Measurements from ENCODE around the gene TAGLN2.
A peak's percentile ranks its signal among the peaks of the same experiment; 100 is the strongest.

TAGLN2 gene

DNA sequence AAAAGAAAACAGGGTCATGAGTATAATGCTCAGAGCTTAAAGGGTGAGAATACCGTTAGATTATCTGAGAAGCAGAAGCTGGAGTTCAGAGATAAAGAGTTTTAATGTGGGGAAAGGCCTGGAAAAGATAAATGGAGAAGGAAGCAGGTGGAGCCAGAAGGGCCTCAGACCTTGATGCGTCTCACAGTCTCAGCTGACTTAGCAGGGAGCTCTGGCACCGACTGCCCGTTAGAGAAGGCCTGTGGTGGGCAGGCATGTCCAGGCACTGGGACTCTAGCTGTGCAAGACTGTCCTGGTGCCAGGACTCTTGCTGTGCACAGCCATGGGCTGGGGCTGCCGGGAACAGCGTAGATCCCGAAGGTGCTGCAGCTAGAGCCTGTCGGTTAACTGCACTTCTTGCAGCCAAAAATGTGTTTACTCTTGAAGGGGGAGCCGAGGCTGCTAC lies 32.5 kb upstream of the TAGLN2 start:
- Mint-ChIP-seq H3K27me3 (peaks cover 34% of the 10 kb centered on the region), H3K4me3 (no peak overlapping the region), H3K4me1 (no peaks in the 10 kb centered on the region), H3K9me3 (no peaks in the 10 kb centered on the region), H3K36me3 (no peaks in the 10 kb centered on the region), H3K27ac (no peak overlapping the region)
- DNase-seq = no peak
- CTCF ChIA-PET = interaction anchor here (1.2 to 1.4 kb wide), 3 partner anchors 18 to 50 kb away, joined by 4 to 6 read pairs (median 6); no protein-coding TSS in a partner anchor

DNA sequence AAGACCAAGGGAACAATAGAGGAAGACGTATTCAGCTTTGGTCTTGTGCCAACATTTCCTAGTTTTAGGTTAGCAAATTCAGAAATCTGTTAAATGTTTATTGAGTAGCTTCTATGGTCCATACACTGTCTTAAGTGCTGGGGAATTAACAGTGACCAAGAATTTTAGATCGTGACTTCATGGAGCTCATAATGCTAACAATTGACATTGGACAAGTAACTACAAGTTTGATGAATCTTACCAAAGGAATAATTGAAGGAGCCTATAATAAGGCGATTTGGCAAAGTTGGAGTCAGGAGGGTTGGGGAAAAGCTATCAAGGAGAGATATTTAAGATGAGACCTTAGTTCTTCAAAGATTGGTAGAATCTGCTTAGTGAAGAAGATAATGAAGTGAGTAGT lies 30.1 kb upstream of the TAGLN2 start:
- H3K27ac Mint-ChIP-seq = no peak overlapping the region
- DNase-seq = no peak
- no peaks in the 10 kb centered on the region for H3K36me3 Mint-ChIP-seq
- CTCF ChIA-PET = interaction anchor here (2.1 to 6.2 kb wide), 2 partner anchors 51 to 64 kb away, joined by 6 to 31 read pairs; no protein-coding TSS in a partner anchor
- no peaks in the 10 kb centered on the region for H3K4me1 Mint-ChIP-seq
- H3K4me3 Mint-ChIP-seq = no peak overlapping the region
- peaks cover 51% of the 10 kb centered on the region for H3K27me3 Mint-ChIP-seq
- no peaks in the 10 kb centered on the region for H3K9me3 Mint-ChIP-seq

- CTCF ChIA-PET = interaction anchor here (2.1 to 6.2 kb wide), 2 partner anchors 53 to 62 kb away, joined by 6 to 31 read pairs; no protein-coding TSS in a partner anchor
- no peaks in the 10 kb centered on the region for H3K9me3 Mint-ChIP-seq
- no peaks in the 10 kb centered on the region for H3K4me1 Mint-ChIP-seq
- no peak for DNase-seq
- no peaks in the 10 kb centered on the region for H3K36me3 Mint-ChIP-seq
- H3K27me3 Mint-ChIP-seq = peaks cover 51% of the 10 kb centered on the region
- no peak within 1 kb of the TSS for H3K4me3 Mint-ChIP-seq
- H3K27ac Mint-ChIP-seq = no peak within 1 kb of the TSS
Measured at GRCh38 chr1:159953536-159954515, 28.5 kb upstream of the TAGLN2 start, which contains the start of gene SLAMF9. SLAMF9 (minus strand) TSS chr1:159954237; CDS start chr1:159954137, 100 bp downstream.

GRCh38 chr1:159952932-159953331 lies 27.6 kb upstream of the TAGLN2 start:
- Mint-ChIP-seq H3K4me1 (no peaks in the 10 kb centered on the region), H3K4me3 (no peak overlapping the region), H3K9me3 (no peaks in the 10 kb centered on the region), H3K27ac (no peak overlapping the region), H3K36me3 (no peaks in the 10 kb centered on the region), H3K27me3 (peaks cover 53% of the 10 kb centered on the region)
- DNase-seq = no peak
- CTCF ChIA-PET = interaction anchor here (0.8 to 6.2 kb wide), 3 partner anchors 13 to 54 kb away, joined by 3 to 31 read pairs (median 5); no protein-coding TSS in a partner anchor

DNA sequence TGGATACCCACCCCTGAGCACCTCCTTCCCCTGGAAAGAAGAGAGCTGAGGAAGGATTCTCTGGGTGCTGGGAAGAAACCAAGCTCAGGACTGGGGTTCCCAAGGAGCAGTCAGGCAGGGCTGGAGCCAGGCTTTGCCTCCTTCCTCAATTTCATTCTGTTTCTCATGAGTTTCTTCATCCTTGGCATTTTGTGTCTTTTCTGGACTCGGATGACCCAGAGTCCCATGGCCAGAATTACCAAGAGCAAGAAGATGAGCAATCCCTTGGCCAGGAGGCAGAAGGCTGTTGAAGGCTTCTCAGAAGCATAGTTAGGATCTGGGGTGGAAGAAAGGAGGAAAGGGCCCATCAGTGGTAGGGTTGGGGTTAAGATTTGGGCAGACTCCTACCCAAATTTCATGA lies 26.2 kb upstream of the TAGLN2 start:
- Mint-ChIP-seq H3K9me3 (no peaks in the 10 kb centered on the region), H3K4me3 (no peak overlapping the region), H3K36me3 (no peaks in the 10 kb centered on the region), H3K27me3 (peaks cover 64% of the 10 kb centered on the region), H3K27ac (no peak overlapping the region), H3K4me1 (no peaks in the 10 kb centered on the region)
- DNase-seq = no peak
- CTCF ChIA-PET = interaction anchor here (6.2 kb wide), 1 partner anchor 55 kb away, joined by 31 read pairs; no protein-coding TSS in a partner anchor

DNA sequence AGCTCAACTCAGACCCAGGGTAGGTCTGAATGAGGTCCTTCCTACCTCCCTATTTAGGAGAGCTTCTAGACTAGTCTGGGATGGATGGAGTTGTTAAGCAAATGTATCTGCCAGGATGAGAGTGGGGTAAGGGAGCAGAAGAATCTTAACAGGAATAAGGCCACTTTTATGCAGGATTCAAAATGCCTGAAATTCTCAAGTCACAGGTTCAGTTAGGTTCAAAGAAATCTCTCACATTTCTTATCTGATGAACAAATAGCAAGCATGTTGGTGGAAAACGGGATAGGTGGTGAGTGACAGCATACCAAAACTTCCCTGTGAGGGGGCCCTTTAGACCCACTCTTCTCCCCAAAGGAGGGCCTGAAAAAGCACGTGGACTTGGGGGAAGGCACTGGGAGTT lies 25.7 kb upstream of the TAGLN2 start:
- Mint-ChIP-seq H3K4me1 (peaks cover under 1% of the 10 kb centered on the region), H3K36me3 (no peaks in the 10 kb centered on the region), H3K27me3 (peaks cover 65% of the 10 kb centered on the region), H3K9me3 (no peaks in the 10 kb centered on the region), H3K27ac (no peak overlapping the region), H3K4me3 (no peak overlapping the region)
- CTCF ChIA-PET = interaction anchor here (6.2 kb wide), 1 partner anchor 56 kb away, joined by 31 read pairs; no protein-coding TSS in a partner anchor
- DNase-seq = no peak

DNA sequence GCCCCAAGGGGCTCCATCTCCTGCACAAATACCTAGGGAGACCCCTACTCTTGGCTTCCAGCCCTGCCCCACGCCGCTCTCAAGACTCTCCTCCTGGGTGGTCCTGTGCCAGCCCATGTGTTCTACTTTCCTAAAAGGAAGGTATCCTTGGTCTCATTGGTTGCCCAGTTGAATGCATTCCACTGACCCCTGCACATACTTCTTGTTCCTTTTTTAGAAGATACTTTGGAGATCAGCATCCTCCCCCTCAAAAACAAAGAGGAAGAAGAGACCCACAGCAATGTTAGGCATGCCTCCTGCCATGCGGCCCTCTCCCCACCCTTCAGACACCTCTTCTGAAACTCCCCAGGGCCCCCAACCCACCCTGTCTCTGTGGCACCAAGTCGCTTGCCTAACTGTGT lies 24.7 kb upstream of the TAGLN2 start:
- no peaks in the 10 kb centered on the region for H3K9me3 Mint-ChIP-seq
- no peaks in the 10 kb centered on the region for H3K36me3 Mint-ChIP-seq
- H3K27ac Mint-ChIP-seq = no peak overlapping the region
- no peak overlapping the region for H3K4me3 Mint-ChIP-seq
- CTCF ChIA-PET = interaction anchor here (0.7 kb wide), 1 partner anchor 58 kb away, joined by 4 read pairs; no protein-coding TSS in a partner anchor
- peaks cover 7% of the 10 kb centered on the region for H3K4me1 Mint-ChIP-seq
- peaks cover 75% of the 10 kb centered on the region for H3K27me3 Mint-ChIP-seq
- no peak for DNase-seq

DNA sequence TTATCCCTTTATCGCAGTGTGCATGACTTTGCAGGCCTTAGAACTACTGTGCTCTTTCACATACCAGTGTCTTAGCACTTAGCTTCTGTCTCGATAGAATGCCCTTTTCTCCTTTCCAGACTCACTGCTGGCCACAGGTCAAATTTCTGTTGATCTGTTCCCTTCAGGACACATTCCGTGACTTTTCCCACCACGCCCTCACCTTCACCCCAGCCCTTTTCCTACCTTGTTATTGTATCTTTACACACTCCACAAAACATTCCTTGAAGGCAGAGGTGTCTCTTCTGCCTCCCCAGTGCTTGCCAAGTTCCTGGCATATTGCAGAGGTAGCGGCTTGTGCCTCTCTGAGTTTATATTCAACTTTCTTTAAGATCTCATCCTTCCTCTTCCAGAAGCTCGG lies 23.8 kb upstream of the TAGLN2 start:
- Mint-ChIP-seq H3K27me3 (peaks cover 80% of the 10 kb centered on the region), H3K36me3 (no peaks in the 10 kb centered on the region), H3K4me3 (no peak overlapping the region), H3K27ac (no peak overlapping the region), H3K9me3 (no peaks in the 10 kb centered on the region), H3K4me1 (peaks cover 11% of the 10 kb centered on the region)
- CTCF ChIA-PET = interaction anchor here (0.7 kb wide), 1 partner anchor 58 kb away, joined by 4 read pairs; no protein-coding TSS in a partner anchor
- DNase-seq = no peak

GRCh38 chr1:159947942-159948341 lies 22.6 kb upstream of the TAGLN2 start:
- Mint-ChIP-seq H3K4me3 (no peak overlapping the region), H3K27me3 (peaks cover 80% of the 10 kb centered on the region), H3K9me3 (no peaks in the 10 kb centered on the region), H3K36me3 (no peaks in the 10 kb centered on the region), H3K4me1 (peaks cover 11% of the 10 kb centered on the region), H3K27ac (no peak overlapping the region)
- CTCF ChIA-PET = interaction anchor here (3.1 kb wide), 1 partner anchor 59 kb away, joined by 19 read pairs; no protein-coding TSS in a partner anchor
- DNase-seq = no peak

- Mint-ChIP-seq H3K27ac (no peak overlapping the region), H3K4me1 (peaks cover 11% of the 10 kb centered on the region), H3K4me3 (no peak overlapping the region), H3K9me3 (no peaks in the 10 kb centered on the region), H3K36me3 (no peaks in the 10 kb centered on the region), H3K27me3 (peaks cover 87% of the 10 kb centered on the region)
- DNase-seq = no peak
- CTCF ChIA-PET = interaction anchor here (0.7 to 3.1 kb wide), 6 partner anchors 45 to 149 kb away, joined by 3 to 19 read pairs (median 4); no protein-coding TSS in a partner anchor
Measured at GRCh38 chr1:159946242-159947187, 21.2 kb upstream of the TAGLN2 start.

- CTCF ChIA-PET = interaction anchor here (0.7 to 3.1 kb wide), 6 partner anchors 9 to 146 kb away, joined by 3 to 19 read pairs (median 4); no protein-coding TSS in a partner anchor
- H3K4me3 Mint-ChIP-seq = peak within 1 kb of the TSS; percentile 16
- peak within 1 kb of the TSS; percentile 42 for H3K27ac Mint-ChIP-seq
- H3K27me3 Mint-ChIP-seq = peaks cover 87% of the 10 kb centered on the region
- no peaks in the 10 kb centered on the region for H3K9me3 Mint-ChIP-seq
- no peaks in the 10 kb centered on the region for H3K36me3 Mint-ChIP-seq
- H3K4me1 Mint-ChIP-seq = peaks cover 11% of the 10 kb centered on the region
- peak; percentile 76 for DNase-seq
Measured at GRCh38 chr1:159945483-159946241, 20.4 kb upstream of the TAGLN2 start, which contains the start of gene IGSF9. IGSF9 (minus strand) TSS chr1:159945613; CDS start chr1:159943454, 2,159 bp downstream.

DNA sequence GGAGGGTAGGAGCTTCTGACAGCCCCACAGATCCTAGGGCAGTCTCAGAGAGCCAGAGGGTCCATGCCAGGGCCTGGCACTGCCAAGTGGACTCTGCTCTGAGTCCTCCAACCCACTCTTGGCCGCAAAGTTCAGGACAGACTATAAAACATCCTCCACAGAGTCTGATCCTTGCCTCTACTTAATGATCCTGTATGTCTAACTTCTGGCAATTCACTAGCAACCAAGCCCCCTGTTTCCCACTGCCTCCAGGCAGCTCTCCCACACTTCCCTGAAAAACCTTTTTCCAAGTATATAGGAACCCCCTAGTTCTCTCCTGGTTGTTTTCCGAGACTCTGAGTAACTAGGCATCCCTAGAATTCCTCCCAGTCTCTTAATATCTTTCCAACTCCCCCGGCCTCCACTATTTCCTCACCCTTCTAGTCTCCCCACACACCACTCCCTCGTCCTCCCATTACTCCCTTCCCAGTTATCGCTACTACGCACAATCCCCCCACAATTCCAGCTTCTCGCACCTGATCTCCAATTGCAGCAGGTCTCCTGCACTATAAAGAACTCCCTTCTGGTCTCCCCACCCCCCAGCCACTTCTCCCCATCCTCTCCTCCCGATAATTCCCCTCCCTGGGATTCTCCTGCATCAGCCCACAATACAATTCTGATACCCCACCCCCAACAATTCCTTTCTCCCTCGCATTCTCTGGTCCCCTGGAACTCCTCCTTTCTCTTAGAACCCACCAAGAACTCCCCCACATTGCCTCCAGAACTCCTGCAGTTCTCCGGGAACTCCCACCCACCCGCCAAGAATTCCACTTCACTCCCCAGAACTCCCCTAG lies 19.5 kb upstream of the TAGLN2 start:
- CTCF ChIA-PET = interaction anchor here (0.7 to 3.1 kb wide), 6 partner anchors 8 to 146 kb away, joined by 3 to 19 read pairs (median 5); no protein-coding TSS in a partner anchor
- Mint-ChIP-seq H3K4me3 (peak overlapping the region; percentile 16), H3K9me3 (no peaks in the 10 kb centered on the region), H3K27ac (no peak overlapping the region), H3K36me3 (no peaks in the 10 kb centered on the region), H3K27me3 (peaks cover 85% of the 10 kb centered on the region), H3K4me1 (peaks cover 11% of the 10 kb centered on the region)
- no peak for DNase-seq

All from activated naive CD4-positive, alpha-beta T cell treated with anti-CD3 and anti-CD28 coated beads, Interleukin-2, amount 10 ng/mL, durations not matched to agents 7 days and 5 days (primary cell).